HG02981 (cell line): ENCODE measurements around the gene WHRN.

Source experiments
- ATAC-seq: cut with Tn5 transposase; IDR thresholded peaks from one replicate; pipeline ENCODE4 v1.9.1; 2021; ENCODE audit warnings: mild to moderate bottlenecking, moderate library complexity; ENCODE audit not compliant: unreplicated experiment

WHRN gene

DNA sequence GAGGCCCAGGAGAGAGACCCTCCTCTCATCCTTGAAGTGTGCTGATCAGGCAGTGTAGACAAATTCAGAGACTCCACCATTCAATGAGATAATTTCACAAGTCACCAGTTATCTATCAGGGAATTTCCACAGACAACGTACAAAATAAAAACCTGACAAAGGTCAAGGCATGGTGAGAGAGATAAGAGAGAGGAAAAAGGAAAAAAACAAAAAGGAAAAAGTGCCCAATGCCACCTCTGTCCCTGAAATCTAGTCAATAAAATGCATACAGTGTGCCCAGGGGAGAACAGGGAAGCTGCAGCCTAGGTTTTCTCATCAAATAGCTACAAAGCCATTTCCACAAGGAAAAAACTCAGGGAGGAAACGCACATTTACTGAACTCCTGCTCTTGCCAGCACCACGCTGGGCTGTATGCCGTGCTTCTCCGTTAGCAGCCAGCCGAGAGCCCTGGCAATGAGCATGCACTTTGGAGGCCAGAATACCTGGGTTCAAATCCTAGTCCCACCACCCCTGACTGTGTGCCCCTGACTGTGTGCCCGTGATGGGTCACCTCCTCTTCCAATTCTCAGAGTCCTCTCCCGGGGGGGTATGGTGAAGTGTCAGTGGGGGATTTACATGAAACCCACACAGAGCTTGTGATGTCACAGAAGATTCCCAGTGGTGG lies 11.6 kb downstream of the WHRN start:
- ATAC-seq = no peak

DNA sequence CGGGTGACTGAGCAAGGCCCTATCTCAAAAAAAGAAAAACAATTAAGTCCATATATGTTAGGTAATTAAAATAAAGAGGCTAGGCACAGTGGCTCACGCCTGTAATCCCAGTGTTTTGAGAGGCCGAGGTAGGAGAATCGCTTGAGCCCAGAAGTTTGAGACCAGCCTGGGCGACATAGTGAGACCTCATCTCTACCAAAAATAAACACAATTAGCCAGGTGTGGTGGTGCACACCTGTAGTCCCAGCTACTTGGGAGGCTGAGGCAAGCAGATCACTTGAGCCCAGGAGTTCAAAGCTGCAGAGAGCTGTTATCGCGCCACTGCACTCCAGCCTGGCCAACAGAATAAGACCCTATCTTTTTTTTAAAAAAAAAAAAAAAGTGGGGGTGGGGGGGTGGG lies 12.3 kb downstream of the WHRN start:
- no peak for ATAC-seq

DNA sequence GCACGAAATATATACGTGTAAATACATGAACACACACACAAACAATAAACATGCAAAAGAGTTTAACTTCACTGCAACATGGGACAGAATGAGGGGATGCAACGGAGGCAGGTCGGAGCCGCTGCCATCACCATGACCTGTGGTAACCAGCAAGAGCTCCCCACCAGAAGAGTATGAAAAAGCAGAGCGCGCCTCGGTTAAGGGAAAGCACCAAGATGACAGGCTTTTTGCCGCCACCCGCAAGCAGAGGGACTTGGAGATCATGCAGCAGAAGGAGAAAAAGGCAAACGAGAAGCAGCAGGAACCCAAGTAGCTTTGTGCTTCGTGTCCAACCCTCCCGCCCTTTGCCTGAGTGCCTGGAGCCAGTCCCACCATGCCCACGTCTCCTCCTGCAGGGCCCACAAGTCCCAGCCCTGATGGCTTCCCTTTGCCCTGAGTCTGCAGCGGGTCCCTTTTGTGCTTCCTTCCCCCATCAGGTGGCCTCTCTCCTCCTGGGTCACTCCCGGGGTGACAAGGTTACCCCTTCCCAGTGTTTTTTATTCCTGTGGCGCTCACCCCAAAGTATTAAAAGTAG lies 13.8 kb downstream of the WHRN start:
- no peak for ATAC-seq

DNA sequence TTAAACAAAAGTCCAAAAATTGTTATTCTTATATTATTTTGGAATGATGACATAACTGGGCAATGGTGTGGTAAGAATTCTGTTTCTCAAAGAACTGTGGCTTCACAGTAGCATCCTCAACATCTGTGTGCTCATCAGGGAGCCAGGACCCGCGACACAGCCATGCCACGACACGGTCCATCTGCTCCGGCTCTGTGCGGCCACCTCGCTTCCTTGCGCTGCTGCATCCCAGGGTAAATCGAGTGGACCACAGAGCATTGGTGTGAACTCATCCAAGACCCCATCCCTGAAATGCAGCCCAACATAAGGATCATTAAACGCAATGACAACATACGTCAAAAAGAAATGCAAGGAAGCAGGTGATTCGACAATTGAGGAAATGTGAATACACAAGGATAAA lies 15.3 kb downstream of the WHRN start:
- no peak for ATAC-seq

DNA sequence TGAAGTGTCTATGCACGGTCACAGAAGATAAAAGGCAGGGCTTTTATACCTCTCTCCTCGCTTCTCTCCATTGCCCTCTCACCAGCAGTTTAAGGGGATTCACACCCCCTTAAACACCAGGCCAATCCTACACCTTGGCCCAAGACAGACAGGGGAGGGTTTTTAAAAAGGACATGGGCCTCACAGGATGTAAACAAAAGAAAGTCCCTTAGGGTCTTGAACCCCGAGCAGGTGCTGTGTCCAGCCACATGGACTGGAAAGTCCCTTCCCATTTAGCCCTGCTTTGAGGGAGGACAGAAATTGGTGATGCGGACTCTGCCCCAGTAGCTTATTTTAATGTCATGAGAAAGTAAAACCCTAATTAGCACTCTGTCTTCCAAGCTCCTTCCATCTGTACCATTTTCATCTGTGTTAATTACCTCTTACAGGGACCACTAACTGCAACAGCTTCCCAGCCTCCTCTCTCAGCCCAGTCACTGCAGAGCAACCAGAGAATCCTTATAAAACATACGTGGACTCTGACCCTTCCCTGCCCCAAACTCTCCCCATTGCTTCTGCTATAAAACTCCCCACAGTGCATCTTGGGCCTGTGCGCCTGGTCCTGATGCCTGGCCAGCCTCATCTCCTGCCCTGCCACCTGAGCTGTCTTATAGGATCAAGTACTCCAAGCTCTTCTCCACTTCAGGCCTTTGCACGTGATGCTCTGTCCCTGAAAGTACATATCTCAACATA lies 16.7 kb downstream of the WHRN start:
- no peak for ATAC-seq

DNA sequence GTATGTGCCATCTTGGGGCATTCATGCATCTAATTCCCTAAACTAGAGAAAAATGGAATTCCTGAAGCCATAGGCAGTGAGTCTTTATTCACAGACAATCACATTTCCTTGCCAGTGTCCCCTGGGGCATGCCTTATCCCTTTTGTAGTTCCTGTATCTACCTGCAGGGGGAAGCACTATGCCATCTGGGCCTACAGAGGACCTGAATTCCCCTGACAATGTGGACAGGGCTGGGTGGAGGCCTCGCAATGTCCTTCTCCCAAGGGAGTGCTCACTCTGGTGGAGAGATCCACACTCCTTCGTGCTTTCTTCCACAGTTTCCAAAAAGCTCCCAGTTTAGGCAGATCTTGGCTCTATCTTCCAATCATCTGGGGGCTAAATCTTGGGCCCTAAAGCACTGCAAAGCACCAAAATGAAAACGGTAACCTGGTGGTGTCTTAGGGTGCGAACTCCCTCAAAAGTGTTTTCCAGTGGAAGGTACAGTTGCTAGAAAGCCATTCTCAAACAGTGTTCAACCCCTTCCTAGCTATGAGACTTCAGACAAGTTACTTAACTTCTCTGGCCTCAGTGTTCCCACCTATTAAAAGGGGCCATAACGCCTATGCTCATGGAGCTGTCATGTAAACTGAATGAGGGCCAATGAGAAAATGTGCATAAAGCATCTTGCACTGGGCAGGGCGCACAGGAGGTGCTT lies 17.5 kb downstream of the WHRN start:
- ATAC-seq = peak; percentile 72

DNA sequence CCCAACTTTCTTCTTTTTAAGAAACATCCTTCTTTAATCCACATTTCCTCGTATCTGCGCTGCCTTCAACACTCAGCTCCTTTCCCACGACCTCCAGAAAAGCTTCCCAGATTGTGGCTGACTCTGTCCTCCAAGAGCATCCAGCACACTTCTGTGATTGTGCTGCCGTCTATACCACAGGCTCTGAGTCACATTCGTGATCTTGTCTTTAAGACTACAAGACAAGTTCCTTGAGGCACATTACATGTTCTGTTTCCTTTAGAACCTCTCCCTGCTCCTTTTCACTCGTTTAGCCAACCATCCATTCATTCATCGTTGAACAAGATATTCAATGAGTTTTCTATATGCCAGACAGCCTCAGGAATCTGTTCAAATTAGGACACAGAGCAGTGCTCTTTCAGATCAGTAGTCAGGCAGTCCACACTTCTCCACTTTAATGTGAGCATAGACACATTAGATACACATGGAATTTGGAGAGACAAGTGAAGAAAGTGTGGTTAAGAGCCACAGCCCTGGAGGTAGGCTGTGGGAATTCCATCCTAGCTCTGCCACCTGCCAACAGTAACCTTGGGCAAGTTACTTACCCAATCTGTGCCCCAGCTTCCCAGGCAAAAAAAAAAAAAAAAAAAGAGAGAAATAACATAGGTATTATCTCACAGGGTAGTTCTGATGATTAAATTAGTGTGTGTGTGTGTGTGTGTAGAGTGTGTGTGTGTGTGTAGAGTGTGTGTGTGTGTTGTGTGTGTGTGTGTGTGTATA lies 18.9 kb downstream of the WHRN start:
- ATAC-seq = no peak

DNA sequence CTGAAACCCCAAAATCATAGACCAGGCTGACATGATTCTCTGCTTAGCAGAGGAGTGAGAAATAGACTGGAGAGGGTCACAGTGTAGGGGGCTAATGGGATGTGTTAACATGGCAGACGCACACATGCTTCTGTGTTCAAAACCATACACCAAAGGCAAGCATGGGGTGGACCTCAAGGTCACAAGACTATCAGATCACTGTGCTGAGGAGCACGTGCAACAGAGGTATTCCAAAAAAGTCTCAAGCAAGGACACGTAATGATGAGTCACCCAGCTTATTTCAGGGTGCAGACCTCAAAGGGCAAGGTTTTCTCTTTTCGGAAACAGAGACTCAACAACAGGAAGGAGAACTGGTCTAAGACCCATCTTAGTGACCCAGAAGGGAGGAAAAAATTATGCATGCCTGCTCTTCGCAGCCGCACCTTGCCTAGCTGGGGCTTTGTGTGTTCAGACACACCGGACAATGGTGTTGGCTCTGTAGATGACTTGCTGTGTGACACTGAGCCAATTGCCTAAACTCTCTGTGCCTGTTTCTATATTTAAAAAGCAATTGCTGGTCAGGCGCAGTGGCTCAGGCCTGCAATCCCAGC lies 20.3 kb downstream of the WHRN start:
- ATAC-seq = no peak

DNA sequence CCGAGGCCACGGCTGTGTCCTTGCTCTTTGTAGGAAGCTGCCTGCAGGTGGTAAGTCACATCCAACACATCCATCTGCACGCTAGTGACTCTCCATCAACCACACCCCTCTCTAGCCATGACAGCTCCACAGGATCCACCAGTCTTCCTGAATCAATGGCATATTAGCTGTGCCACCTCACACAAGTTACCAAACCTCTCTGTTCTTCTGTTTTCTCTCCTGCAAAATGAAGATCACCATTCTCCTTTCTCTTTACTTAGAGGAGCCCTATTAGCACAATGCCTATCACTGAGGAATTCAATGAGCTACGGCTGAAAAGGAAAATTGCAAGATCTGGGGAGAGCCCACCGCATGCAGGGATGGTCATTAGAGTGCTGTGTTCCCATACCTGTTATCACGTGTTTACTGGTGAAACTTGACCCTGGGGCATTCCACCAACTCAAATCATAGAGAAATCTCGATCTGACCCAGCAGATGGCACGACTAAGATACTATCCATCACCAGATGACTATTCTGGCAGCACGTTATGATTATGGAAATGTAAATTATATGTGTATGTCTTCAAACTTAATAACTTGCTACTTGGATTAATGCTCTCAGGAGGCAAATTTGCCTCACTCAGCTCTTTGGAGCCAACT lies 20.9 kb downstream of the WHRN start:
- no peak for ATAC-seq

DNA sequence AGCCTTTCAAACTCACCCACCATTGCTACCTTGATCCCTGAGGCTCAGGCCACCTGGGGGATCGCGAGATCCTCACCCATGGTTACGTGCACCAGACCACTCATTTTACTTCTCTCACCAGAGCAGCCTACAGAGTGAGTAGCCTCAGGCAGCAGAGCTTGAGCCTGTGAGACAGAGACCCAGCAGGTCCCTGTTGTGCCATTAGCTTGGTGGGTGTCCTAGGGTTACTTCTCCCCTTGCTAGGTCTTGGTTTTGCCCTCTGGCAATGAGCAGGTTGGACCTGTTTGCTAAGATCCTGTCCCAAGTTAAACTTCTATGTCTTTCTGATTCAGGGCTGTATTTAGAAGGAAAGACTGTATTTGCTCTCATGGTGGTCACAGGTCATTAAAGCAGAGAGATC lies 21.8 kb downstream of the WHRN start:
- no peak for ATAC-seq

DNA sequence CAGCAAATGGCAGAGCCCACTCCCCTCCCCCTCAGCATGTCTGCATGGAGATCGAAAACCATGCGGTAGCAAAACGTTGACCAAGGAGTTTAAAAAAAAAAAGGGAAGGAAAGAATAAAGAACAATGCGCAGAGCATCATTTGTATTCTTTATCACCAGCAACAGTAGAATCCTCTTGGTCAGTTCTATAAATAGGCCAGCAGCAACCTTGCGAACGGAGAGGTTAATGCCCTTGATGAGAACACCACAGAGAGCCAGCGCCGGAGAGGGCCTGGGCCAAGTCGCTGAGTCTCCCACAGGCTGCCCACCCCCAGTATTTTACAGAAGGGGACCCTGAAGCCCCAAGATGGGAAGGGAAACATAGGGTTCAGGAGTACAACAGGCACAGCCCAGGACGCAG lies 22.7 kb downstream of the WHRN start:
- ATAC-seq = no peak

DNA sequence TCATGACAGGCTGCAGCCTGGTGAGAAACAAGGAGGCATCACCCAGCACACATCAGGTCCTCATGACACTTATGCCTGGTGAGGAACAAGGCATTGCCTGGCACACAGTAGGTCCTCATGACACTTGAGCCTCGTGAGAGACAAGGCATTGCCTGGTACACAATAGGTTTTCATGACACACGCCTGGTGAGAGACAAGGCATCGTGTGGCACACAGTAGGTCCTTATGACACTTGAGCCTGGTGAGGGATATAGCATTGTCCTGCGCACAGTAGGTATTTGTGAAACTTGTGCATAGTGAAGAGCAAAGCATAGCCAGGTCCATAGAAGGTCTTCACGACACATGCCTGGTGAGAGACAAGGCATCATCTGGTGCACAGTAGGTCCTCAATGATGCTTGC lies 23.5 kb downstream of the WHRN start:
- no peak for ATAC-seq

DNA sequence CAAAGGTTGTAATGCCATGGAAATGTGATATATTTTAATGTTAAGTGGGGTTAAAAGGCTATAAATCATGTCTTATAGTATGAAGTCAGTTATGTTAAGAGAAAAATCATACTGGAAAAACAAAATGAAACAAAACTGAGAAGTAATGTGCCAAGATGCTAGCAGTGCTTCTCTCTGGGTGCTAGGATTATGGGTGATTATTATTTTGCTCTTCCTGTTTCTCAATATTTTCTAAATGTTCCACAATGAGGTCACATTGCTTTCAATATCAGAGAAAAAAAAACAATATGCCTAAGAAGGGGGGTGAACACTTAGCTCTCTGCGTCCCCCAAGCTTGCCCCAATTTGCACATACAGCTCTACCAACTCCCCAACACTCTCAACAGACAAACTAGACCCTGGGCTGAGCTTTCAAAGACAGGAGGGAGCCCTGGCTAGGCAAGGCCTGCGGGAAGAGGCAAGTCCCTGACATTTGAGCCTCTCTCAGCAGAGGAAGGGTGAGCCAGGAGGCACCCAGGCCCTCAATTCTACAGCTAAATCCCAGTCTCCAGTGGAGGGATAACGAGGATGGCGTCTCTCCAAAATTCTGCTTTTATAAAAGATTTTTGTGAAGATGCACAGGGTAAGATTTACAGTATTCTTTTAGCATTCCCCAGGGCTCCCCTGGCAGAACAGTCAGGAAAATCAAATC lies 24.4 kb downstream of the WHRN start:
- ATAC-seq = no peak

DNA sequence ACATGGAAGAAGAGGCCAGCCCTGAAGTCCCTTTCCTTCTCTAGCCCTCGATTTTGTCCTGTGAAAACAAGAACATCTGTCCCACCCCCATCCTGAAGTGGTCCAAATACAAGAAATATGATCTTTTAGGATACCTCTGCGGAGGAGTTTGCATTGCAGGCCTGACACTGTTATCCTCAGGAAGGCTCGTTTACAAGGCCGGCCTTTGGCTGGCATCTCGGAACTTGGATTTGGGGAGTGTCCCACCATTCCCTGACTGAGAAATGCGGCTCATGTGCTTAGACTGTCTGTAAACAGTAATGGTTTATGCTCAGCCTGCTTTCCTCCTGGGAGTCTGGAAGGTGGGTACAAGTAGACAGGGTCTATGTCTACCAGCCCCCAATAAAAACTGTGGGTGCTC lies 26.4 kb downstream of the WHRN start:
- no peak for ATAC-seq

DNA sequence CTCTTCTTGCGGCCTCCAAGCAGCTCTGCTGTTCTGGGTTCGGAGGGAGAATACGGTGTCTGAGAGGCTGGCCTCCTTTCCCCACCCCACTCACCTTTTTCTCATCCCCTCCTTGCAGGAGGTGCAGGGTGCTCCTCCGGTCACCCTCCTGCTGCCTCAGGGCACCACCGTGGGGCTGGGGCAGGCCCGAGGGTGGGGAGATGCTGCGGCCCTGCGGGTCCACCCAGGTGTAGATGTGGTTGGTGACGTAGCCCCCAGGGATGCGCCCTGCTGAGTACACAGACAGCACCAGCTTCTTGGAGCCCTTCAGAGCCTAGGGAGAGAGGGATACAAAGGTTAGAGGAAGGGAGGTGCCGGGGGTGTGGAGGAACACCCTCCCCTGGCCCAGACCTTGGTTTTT lies 26.8 kb downstream of the WHRN start:
- no peak for ATAC-seq

DNA sequence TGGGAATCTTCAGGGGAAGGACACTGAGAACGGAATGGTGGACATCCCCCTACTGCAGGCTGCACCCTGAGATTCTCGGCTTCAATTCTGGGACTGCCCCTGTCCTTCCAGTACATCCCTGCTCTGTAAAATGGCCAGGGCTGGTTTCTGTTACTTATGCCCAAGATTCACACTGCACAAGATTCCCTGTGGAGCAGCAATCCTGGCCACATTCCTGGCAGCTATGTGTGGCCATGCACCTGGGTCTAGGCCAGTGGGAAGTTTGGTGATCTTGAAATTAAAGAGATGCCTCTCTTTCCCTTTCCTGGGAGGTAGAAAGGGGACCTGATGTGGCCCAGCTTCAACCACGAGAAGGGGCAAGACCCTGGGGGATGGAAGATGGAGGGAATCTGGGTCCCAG lies 27.6 kb downstream of the WHRN start:
- ATAC-seq = no peak

DNA sequence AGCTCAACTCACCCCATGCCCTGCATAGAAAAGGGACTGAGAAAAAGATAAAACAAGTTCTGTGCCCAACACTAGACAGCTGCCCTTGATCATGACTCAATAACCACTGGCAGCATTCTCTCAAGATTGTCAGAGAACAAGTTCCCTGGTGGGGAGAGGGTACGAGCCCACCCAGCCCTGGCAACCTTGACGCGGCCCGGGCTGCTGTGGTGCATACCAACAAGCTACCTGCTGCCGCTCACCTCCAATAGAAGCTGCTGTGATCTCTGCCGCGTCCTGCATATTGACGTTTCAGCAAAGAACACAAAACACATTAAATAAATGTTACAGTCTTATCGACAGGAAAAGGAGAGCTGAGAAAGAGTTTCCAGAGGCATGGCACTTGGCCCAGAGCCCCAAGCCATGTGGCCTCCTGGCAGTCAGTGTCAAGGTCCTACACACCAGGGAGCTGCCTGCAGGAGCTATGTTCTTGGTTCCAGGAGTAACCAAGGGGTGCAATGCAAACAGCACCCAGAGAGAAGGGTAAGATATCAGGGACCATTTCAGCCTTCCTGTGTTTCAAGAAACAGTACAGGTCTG lies 28.3 kb downstream of the WHRN start:
- no peak for ATAC-seq

DNA sequence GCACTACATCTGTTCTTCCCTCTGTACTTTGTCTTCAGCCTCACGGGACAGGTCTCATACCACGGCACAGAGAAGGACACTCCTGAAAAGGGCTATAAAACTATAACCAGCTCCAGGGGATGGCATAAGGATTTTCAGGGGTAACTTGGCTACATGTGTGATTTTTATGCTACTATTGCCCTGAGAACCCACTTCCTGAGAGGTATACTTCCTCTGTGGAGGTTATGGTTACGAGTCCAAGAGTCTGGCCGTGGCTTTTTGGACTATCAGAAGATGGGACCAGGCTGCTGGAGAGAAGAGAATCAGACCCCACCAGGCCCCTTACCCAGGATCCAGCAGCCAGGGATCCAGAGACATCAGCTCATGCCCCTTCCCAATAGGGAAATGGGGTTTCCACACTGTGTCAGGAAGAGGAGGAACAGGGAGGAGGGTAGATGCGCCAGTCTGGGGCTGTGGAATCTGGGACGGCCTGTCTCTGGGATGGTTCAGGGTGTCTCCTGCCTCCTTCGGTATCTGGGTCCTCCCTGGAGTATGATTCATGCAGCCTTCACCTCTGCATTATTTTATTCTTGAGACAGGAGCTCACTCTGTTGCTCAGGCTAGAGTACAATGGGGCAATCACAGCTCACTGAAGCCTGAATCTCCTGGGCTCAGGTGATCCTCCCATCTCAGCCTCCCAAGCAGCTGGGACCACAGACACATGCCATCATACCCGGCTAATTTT lies 29.7 kb downstream of the WHRN start:
- no peak for ATAC-seq

DNA sequence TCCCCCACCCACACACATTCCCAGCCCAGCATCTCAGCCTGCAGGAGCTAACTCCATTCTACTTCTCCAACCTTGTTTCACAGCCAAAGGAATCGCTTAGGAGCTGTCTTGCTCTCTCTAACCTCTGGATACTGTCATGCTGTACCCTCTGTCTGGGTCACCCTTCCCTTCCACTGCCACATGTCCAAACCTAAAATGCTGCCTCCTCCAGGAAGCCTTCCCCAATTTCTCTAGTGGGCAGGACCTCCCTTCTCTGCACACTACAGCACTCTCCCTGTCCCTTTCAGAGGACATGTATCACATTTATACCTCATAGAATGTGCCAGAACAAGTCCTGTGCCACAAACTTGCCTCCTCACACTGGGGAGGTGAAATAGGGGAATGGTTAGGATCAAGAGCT lies 30.8 kb downstream of the WHRN start:
- no peak for ATAC-seq
